H9 (cell line): ENCODE results near the gene HOXD4. TPM values are rescaled to one million over a fixed set of nuclear protein-coding genes. Genes with fewer than 3 reads are reported as not detected.
A peak's percentile ranks its signal among the peaks of the same experiment; 100 is the strongest.

Experiments used
- DNase-seq: peaks from one replicate; pipeline ENCODE4 v3.0.0-alpha.2; 2017
- H2AFZ ChIP-seq: one replicate; pipeline ENCODE4 v1.6.1; 2013; ENCODE audit warnings: mild to moderate bottlenecking, low read length, control low read depth, moderate library complexity
- H2AK5ac ChIP-seq: 2 replicates; pipeline ENCODE4 v1.6.1; 2013; ENCODE audit warnings: low read length, control low read depth, mixed read lengths; ENCODE audit not compliant: insufficient read length
- H2BK120ac ChIP-seq: one replicate; pipeline ENCODE4 v1.6.1; 2013; ENCODE audit warnings: low read depth, mild to moderate bottlenecking, low read length, control low read depth, inconsistent platforms; ENCODE audit not compliant: poor library complexity, severe bottlenecking
- H2BK12ac ChIP-seq: 2 replicates; pipeline ENCODE4 v1.6.1; 2013; ENCODE audit warnings: low read length, control low read depth, mixed read lengths, low read depth; ENCODE audit not compliant: insufficient read length
- H2BK15ac ChIP-seq: 2 replicates; pipeline ENCODE4 v1.6.1; 2013; ENCODE audit warnings: low read depth, low read length, control low read depth
- H2BK20ac ChIP-seq: one replicate; pipeline ENCODE4 v1.6.1; 2013; ENCODE audit warnings: low read depth, mild to moderate bottlenecking, low read length, control low read depth, inconsistent platforms; ENCODE audit not compliant: poor library complexity, severe bottlenecking
- H2BK5ac ChIP-seq: 2 replicates; pipeline ENCODE4 v1.6.1; 2013; ENCODE audit warnings: low read length, control low read depth, mixed read lengths; ENCODE audit not compliant: insufficient read length
- H3K14ac ChIP-seq: 2 replicates; pipeline ENCODE4 v1.6.1; 2013; ENCODE audit warnings: low read length, control low read depth; ENCODE audit not compliant: insufficient read depth
- H3K18ac ChIP-seq: 2 replicates; pipeline ENCODE4 v1.6.1; 2013; ENCODE audit warnings: low read depth, mild to moderate bottlenecking, mixed read lengths, low read length, control low read depth; ENCODE audit not compliant: insufficient read length
- H3K23ac ChIP-seq: 2 replicates; pipeline ENCODE4 v1.6.1; 2013; ENCODE audit warnings: low read length, control low read depth, mixed read lengths, low read depth; ENCODE audit not compliant: insufficient read length
- H3K23me2 ChIP-seq: 2 replicates; pipeline ENCODE4 v1.6.1; 2013; ENCODE audit warnings: low read depth, mild to moderate bottlenecking, mixed read lengths, low read length, control low read depth; ENCODE audit not compliant: insufficient read length, poor library complexity, severe bottlenecking
- H3K27ac ChIP-seq: 2 replicates; pipeline ENCODE4 v1.5.1; 2013; ENCODE audit warnings: low read length, control low read depth, mixed read lengths, low read depth; ENCODE audit not compliant: insufficient read length
- H3K27me3 ChIP-seq: 2 replicates; pipeline ENCODE4 v1.6.1; 2013; ENCODE audit warnings: low read length, control low read depth, inconsistent platforms; ENCODE audit not compliant: insufficient read depth
- H3K4ac ChIP-seq: 2 replicates; pipeline ENCODE4 v1.6.1; 2013; ENCODE audit warnings: low read depth, mild to moderate bottlenecking, control low read depth, inconsistent platforms, low read length, moderate library complexity
- H3K4me1 ChIP-seq: 2 replicates; pipeline ENCODE4 v1.6.1; 2013; ENCODE audit warnings: low read length, control low read depth, inconsistent platforms; ENCODE audit not compliant: insufficient read depth
- H3K4me2 ChIP-seq: 2 replicates; pipeline ENCODE4 v1.6.1; 2013; ENCODE audit warnings: low read length, control low read depth, mixed read lengths; ENCODE audit not compliant: insufficient read length, insufficient read depth
- H3K56ac ChIP-seq: 2 replicates; pipeline ENCODE4 v1.6.1; 2013; ENCODE audit warnings: low read depth, mild to moderate bottlenecking, mixed read lengths, low read length, control low read depth; ENCODE audit not compliant: insufficient read length
- H3K79me1 ChIP-seq: 2 replicates; pipeline ENCODE4 v1.6.1; 2013; ENCODE audit warnings: low read depth, mild to moderate bottlenecking, moderate library complexity, low read length, control low read depth, inconsistent platforms; ENCODE audit not compliant: insufficient read depth, poor library complexity, severe bottlenecking
- H3K79me2 ChIP-seq: 2 replicates; pipeline ENCODE4 v1.6.1; 2013; ENCODE audit warnings: low read length, control low read depth, inconsistent platforms; ENCODE audit not compliant: insufficient read depth
- H3K9ac ChIP-seq: 2 replicates; pipeline ENCODE4 v1.6.1; 2013; ENCODE audit warnings: low read length, control low read depth, mixed read lengths; ENCODE audit not compliant: insufficient read length; ENCODE audit errors: extremely low read depth
- H3K9me3 ChIP-seq: one replicate; pipeline ENCODE4 v1.6.1; 2013; ENCODE audit warnings: low read depth, low read length, inconsistent platforms; ENCODE audit not compliant: control insufficient read depth
- H3T11ph ChIP-seq: one replicate; pipeline ENCODE4 v1.6.1; 2013; ENCODE audit warnings: mild to moderate bottlenecking, low read length, control low read depth, inconsistent platforms
- H4K20me1 ChIP-seq: one replicate; pipeline ENCODE4 v1.6.1; 2013; ENCODE audit not compliant: control insufficient read depth, insufficient read length, insufficient read depth
- H4K5ac ChIP-seq: 2 replicates; pipeline ENCODE4 v1.6.1; 2013; ENCODE audit warnings: low read depth, mild to moderate bottlenecking, mixed read lengths, low read length, control low read depth; ENCODE audit not compliant: insufficient read length
- H4K8ac ChIP-seq: replicated peaks from 2 replicates; pipeline ENCODE4 v1.6.1; 2013; ENCODE audit warnings: low read length, control low read depth, mixed read lengths, low read depth; ENCODE audit not compliant: insufficient read length
- H4K91ac ChIP-seq: 2 replicates; pipeline ENCODE4 v1.6.1; 2013; ENCODE audit warnings: low read depth, mild to moderate bottlenecking, moderate library complexity, mixed read lengths, low read length, control low read depth; ENCODE audit not compliant: insufficient read length
- H3K27ac Mint-ChIP-seq, 3 experiments: 2 replicates in 2 of 3; 3 replicates in 1 of 3; pipeline ENCODE4 v1.8.0; 2020 to 2021; ENCODE audit warnings: mixed read lengths in 3 of 3, mild to moderate bottlenecking in 1 of 3, moderate library complexity in 1 of 3
- H3K27me3 Mint-ChIP-seq: 2 replicates; pipeline ENCODE4 v1.8.0; 2021; ENCODE audit warnings: low read depth, mild to moderate bottlenecking, moderate library complexity, mixed read lengths
- H3K36me3 Mint-ChIP-seq, 3 experiments: 2 replicates in 2 of 3; 3 replicates in 1 of 3; pipeline ENCODE4 v1.8.0; 2020 to 2021; ENCODE audit warnings: low read depth in 3 of 3, mixed read lengths in 3 of 3; ENCODE audit not compliant: insufficient read depth in 1 of 3
- H3K4me1 Mint-ChIP-seq, 2 experiments: 2 replicates each; pipeline ENCODE4 v1.8.0; 2020; ENCODE audit warnings: mixed read lengths in 2 of 2
- H3K4me3 Mint-ChIP-seq, 2 experiments: 2 replicates in 1 of 2; 3 replicates in 1 of 2; pipeline ENCODE4 v1.8.0; 2020 to 2021; ENCODE audit warnings: mild to moderate bottlenecking in 2 of 2, mixed read lengths in 2 of 2, moderate library complexity in 1 of 2
- H3K9me3 Mint-ChIP-seq, 2 experiments: 2 replicates in 1 of 2; 3 replicates in 1 of 2; pipeline ENCODE4 v1.8.0; 2020; ENCODE audit warnings: mild to moderate bottlenecking in 2 of 2, mixed read lengths in 2 of 2, moderate library complexity in 1 of 2
- WGBS: extraction: QIAGEN DNeasy Blood & Tissue Kit; methylation state at CpG from one replicate; pipeline ENCODE4 v1.1.7; 2013; ENCODE audit warnings: missing lambda C conversion rate, low lambda C conversion rate, mixed read lengths; ENCODE audit not compliant: insufficient read length; ENCODE audit errors: extremely low coverage; 5-methylcytosine and 5-hydroxymethylcytosine counted together
- total RNA-seq: library from RNA; stranded (reverse); gene quantifications from 2 replicates; pipeline ENCODE4 v1.2.1, GENCODE V29; 2021
- TF ChIP-seq, protein P1 (sequence below): fragments of 200-600 bp; sonication (generic); conservative IDR thresholded peaks from 3 replicates; pipeline ENCODE4 v1.8.0; 2021; ENCODE audit warnings: antibody characterized with exemption, mild to moderate bottlenecking

HOXD4 gene
- total RNA-seq, 1 experiment from 2014 or later: not detected

DNA sequence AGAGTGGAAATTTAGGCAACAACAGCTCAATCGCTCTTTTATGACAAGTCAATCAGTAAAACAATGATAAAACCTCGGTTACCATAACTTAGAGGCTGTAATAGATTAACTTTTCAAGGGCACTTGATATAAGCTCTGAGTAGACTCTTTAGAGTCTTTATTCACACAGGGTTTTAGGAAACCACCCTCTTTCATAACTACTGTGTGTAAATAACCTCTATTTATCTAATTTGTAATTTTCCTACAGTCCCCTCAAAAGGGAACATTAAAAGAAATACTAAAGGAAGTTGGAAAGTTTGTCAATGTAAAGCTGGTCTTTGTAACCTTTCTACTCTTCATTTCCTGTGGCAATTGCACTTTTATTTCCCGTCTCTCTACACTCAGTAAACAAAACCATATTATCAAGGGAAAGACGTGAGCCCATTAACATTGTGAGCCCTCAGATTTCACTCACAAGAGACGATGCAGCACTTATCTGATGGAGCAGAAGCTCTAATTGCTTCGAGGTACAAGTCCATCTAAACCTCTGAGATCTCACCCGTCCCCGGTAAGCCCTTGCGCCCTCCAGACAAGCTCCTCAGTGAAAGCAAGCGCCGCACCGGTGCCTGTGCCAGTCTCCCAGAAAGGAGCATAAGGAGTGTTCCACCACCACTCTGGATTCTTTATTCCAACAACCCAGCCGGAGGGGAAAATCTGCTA lies 36.0 kb downstream of the HOXD4 start:
- Histone ChIP-seq H3K4me1 (peaks cover 3% of the 10 kb centered on the region), H2AK5ac (no peak overlapping the region), H3K4me2 (peak overlapping the region; percentile 59), H3K4ac (no peak overlapping the region), H3K27me3 (peaks cover 79% of the 10 kb centered on the region), H3K9me3 (no peaks in the 10 kb centered on the region), H3K79me2 (no peaks in the 10 kb centered on the region), H3K9ac (no peak overlapping the region), H4K20me1 (no peaks in the 10 kb centered on the region), H2BK5ac (no peak overlapping the region), H3K27ac (no peak overlapping the region), H2BK20ac (no peak overlapping the region), H3K56ac (no peak overlapping the region), H3K23me2 (peaks cover 2% of the 10 kb centered on the region), H2BK120ac (no peak overlapping the region), H2BK12ac (no peak overlapping the region), H3T11ph (no peak overlapping the region), H2AFZ (no peak overlapping the region), H3K14ac (no peak overlapping the region), H4K91ac (no peak overlapping the region), H4K8ac (no peak overlapping the region), H3K23ac (no peak overlapping the region), H4K5ac (no peak overlapping the region), H3K79me1 (no peaks in the 10 kb centered on the region), H3K18ac (no peak overlapping the region), H2BK15ac (no peak overlapping the region)
- Mint-ChIP-seq H3K9me3 (peaks cover 0 to 3% of the 10 kb centered on the region in 2 experiments; a peak in 1 of 5 replicates), H3K27me3 (peaks cover 98% of the 10 kb centered on the region), H3K27ac (no peak overlapping the region), H3K36me3 (no peaks in the 10 kb centered on the region), H3K4me1 (peaks cover 17 to 29% of the 10 kb centered on the region in 2 experiments), H3K4me3 (peak overlapping the region; percentile 54 to 83)
- DNase-seq: peak; percentile 44
- WGBS: no CpG with 5 or more reads among the region's 13 CpGs
- TF ChIP-seq, protein P1, sequence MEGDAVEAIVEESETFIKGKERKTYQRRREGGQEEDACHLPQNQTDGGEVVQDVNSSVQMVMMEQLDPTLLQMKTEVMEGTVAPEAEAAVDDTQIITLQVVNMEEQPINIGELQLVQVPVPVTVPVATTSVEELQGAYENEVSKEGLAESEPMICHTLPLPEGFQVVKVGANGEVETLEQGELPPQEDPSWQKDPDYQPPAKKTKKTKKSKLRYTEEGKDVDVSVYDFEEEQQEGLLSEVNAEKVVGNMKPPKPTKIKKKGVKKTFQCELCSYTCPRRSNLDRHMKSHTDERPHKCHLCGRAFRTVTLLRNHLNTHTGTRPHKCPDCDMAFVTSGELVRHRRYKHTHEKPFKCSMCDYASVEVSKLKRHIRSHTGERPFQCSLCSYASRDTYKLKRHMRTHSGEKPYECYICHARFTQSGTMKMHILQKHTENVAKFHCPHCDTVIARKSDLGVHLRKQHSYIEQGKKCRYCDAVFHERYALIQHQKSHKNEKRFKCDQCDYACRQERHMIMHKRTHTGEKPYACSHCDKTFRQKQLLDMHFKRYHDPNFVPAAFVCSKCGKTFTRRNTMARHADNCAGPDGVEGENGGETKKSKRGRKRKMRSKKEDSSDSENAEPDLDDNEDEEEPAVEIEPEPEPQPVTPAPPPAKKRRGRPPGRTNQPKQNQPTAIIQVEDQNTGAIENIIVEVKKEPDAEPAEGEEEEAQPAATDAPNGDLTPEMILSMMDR: no peak
